ENCODE measurements around the gene PAX7. TPM values are rescaled to one million over a fixed set of nuclear protein-coding genes. Genes with fewer than 3 reads are reported as not detected.
A peak's percentile ranks its signal among the peaks of the same experiment; 100 is the strongest.

Gene PAX7
- total RNA-seq, 2 donors from 2014 or later = not detected

DNA sequence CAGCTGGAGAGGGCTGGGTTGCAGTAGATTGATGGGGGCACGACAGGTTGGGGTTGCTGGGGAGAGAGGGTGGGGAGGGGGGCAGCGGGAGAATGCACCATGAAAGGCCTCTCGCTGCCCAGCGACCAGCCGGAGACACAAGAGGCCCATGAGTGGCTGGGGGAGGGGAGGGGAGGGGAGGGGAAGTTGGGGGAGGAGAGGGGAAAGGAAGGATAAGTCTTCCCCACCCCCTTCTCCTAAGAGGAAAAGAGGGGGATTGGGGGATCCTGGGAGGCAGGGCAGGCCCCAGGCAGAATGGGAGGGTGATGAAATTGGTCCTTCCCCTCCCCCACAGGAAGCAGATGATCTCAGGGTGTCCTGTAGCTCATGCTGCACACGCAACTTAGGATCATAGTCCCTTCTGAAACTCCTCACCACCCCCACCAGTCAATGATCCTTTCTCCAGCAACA, 45.7 kb downstream of the PAX7 start:
- no peaks in the 10 kb centered on the region for H3K27me3 ChIP-seq (replicated peaks; ENCODE audit: insufficient read depth)
- no peak overlapping the region for H3K27ac ChIP-seq
- no peaks in the 10 kb centered on the region for H3K36me3 ChIP-seq
- no peaks in the 10 kb centered on the region for H3K4me1 ChIP-seq (ENCODE audit: control insufficient read depth in 1 of 2, low read depth in 2 of 2)
- DNase-seq (ENCODE audit: low spot score) (no peak), ATAC-seq (ENCODE audit: insufficient number of reproducible peaks, low FRiP score, low read depth) (no peak)
- no peak overlapping the region for H3K4me3 ChIP-seq
- TF ChIP-seq, protein P1, sequence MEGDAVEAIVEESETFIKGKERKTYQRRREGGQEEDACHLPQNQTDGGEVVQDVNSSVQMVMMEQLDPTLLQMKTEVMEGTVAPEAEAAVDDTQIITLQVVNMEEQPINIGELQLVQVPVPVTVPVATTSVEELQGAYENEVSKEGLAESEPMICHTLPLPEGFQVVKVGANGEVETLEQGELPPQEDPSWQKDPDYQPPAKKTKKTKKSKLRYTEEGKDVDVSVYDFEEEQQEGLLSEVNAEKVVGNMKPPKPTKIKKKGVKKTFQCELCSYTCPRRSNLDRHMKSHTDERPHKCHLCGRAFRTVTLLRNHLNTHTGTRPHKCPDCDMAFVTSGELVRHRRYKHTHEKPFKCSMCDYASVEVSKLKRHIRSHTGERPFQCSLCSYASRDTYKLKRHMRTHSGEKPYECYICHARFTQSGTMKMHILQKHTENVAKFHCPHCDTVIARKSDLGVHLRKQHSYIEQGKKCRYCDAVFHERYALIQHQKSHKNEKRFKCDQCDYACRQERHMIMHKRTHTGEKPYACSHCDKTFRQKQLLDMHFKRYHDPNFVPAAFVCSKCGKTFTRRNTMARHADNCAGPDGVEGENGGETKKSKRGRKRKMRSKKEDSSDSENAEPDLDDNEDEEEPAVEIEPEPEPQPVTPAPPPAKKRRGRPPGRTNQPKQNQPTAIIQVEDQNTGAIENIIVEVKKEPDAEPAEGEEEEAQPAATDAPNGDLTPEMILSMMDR (IDR thresholded peaks at IDR 0.05) = no peak
- no peaks in the 10 kb centered on the region for H3K9me3 ChIP-seq

DNA sequence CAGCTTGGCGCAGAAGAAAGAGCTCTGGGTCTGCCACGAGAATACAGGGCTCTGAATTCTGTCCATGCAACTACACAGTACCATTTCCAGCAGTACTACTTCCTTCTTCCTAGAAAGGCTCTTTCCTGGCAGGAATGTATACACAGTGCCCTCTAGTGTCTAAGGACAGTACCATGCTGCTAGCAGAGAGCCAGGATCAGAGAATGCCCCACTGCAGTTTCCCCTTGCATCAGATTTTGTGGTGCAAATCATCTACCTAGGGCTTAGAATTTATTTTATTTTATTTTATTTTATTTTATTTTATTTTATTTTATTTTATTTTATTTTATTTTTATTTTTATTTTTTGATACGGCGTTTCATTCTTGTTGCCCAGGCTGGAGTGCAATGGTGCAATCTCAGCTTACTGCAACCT, 50.8 kb downstream of the PAX7 start:
- no peaks in the 10 kb centered on the region for H3K36me3 ChIP-seq
- TF ChIP-seq, protein P1 (IDR thresholded peaks at IDR 0.05) = peak; percentile 23
- no peaks in the 10 kb centered on the region for H3K9me3 ChIP-seq
- no peaks in the 10 kb centered on the region for H3K4me1 ChIP-seq (ENCODE audit: control insufficient read depth in 1 of 2, low read depth in 2 of 2)
- ATAC-seq (ENCODE audit: insufficient number of reproducible peaks, low FRiP score, low read depth) (no peak), DNase-seq (ENCODE audit: low spot score) (no peak)
- H3K4me3 ChIP-seq = no peak overlapping the region
- no peaks in the 10 kb centered on the region for H3K27me3 ChIP-seq (replicated peaks; ENCODE audit: insufficient read depth)
- H3K27ac ChIP-seq = no peak overlapping the region

DNA sequence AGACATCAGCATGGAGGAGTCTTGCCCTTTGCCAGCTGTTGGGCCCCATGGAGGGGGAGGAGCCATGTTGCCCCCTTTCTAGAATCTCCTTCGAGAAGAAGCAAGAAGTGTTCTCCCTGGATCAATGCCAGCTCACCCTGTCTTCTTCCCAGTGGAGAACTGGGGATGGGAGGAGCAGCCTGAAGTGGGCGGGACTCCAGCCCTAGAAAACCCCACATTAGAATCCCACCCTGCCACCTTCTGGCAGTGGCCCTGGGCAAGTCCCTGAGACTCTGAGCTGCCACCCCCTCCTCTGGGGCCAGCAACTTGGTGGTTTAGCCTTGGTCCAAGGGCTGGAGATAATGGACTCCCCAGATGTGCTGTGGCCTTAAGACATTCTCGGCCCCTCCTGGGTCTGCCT, 51.7 kb downstream of the PAX7 start:
- Histone ChIP-seq H3K27me3 (replicated peaks; ENCODE audit: insufficient read depth) (no peaks in the 10 kb centered on the region), H3K4me1 (ENCODE audit: control insufficient read depth in 1 of 2, low read depth in 2 of 2) (no peaks in the 10 kb centered on the region)
- no peak for ATAC-seq (ENCODE audit: insufficient number of reproducible peaks, low FRiP score, low read depth)

DNA sequence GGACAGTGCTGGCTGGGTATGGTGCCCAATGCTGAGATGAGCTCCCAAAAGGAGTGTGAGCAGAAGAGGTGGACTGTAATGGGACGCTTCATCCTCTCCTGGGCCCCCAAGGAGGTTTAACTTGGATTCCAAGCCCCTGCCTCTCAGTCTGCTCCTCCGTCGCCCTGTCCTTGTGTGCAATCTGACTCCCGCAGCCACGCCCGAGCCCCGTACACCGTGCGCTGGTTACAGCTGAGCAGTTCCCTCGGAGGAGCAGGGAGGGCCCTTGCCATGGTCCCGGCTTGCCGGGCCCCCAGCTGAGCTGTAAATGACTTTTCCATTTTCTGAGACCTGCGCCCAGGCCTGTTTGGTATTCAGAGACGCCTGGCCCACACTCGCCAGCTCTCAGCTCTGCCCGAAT, 53.7 kb downstream of the PAX7 start:
- ATAC-seq (ENCODE audit: insufficient number of reproducible peaks, low FRiP score, low read depth) = no peak
- no peak for DNase-seq (ENCODE audit: low spot score)
- Histone ChIP-seq H3K27me3 (replicated peaks; ENCODE audit: insufficient read depth) (no peaks in the 10 kb centered on the region), H3K9me3 (no peaks in the 10 kb centered on the region), H3K4me3 (no peak overlapping the region), H3K4me1 (ENCODE audit: control insufficient read depth in 1 of 2, low read depth in 2 of 2) (no peaks in the 10 kb centered on the region), H3K36me3 (no peaks in the 10 kb centered on the region), H3K27ac (no peak overlapping the region)
- TF ChIP-seq, protein P1 (IDR thresholded peaks at IDR 0.05) = no peak

More for the DNA sequence above, 51.7 kb downstream of the PAX7 start:
- H3K9me3 ChIP-seq = no peaks in the 10 kb centered on the region
- DNase-seq (ENCODE audit: low spot score) = no peak
- no peak overlapping the region for H3K27ac ChIP-seq
- TF ChIP-seq, protein P1 (IDR thresholded peaks at IDR 0.05) = no peak
- H3K36me3 ChIP-seq = no peaks in the 10 kb centered on the region
- no peak overlapping the region for H3K4me3 ChIP-seq

DNA sequence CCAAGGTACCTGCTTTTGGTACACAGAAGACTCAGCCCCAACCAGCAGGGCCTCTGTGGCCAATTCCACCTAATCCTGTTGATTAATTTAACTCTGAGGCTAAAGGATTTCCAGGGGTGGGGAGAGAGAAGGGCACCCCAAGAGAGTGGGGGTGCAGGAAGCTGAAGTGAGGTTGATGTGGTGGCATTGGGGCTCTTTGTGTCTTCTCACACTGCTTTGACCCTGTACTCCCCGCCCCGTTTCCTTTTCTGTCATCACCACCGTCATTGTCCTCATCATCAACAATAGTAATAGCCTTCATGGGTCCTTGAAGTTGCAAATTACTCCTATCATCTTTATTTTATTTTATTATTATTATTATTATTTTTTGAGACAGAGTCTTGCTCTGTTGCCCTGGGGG, 55.9 kb downstream of the PAX7 start:
- H3K27ac ChIP-seq = no peak overlapping the region
- no peaks in the 10 kb centered on the region for H3K36me3 ChIP-seq
- no peaks in the 10 kb centered on the region for H3K27me3 ChIP-seq (replicated peaks; ENCODE audit: insufficient read depth)
- TF ChIP-seq, protein P1 (IDR thresholded peaks at IDR 0.05) = no peak
- no peaks in the 10 kb centered on the region for H3K4me1 ChIP-seq (ENCODE audit: control insufficient read depth in 1 of 2, low read depth in 2 of 2)
- H3K9me3 ChIP-seq = no peaks in the 10 kb centered on the region
- no peak overlapping the region for H3K4me3 ChIP-seq
- DNase-seq (ENCODE audit: low spot score) (no peak), ATAC-seq (ENCODE audit: insufficient number of reproducible peaks, low FRiP score, low read depth) (no peak)
